COLO668 (cell line): Measurements from ENCODE around the gene CLRN2.
"Not testable (repeated sequence)": the region's sequence is repeated elsewhere in the genome, so short reads cannot be mapped to it uniquely, and the experiment has no call there.

Experiments
- DNase-seq: peaks from one replicate; lab custom pipeline; 2025; ENCODE audit not compliant: unreplicated experiment; lab: John Stamatoyannopoulos, UW

Gene CLRN2

GRCh38 chr4:17544205-17544604 is 29.2 kb downstream of the CLRN2 start:
- DNase-seq, result peak; percentile 79

GRCh38 chr4:17544831-17545234 is 29.9 kb downstream of the CLRN2 start:
- peak; percentile 72 for DNase-seq

- DNase-seq, result peak; percentile 20
Measured at GRCh38 chr4:17545374-17546140, 30.6 kb downstream of the CLRN2 start.

- no peak for DNase-seq
Measured at GRCh38 chr4:17546222-17546621, 31.3 kb downstream of the CLRN2 start.

- no peak for DNase-seq
Measured at GRCh38 chr4:17546678-17547077, 31.7 kb downstream of the CLRN2 start.

- no peak for DNase-seq
Measured at GRCh38 chr4:17550549-17550948, 35.6 kb downstream of the CLRN2 start.

GRCh38 chr4:17552427-17552826 is 37.5 kb downstream of the CLRN2 start:
- DNase-seq, result no peak

GRCh38 chr4:17554568-17554967 is 39.6 kb downstream of the CLRN2 start:
- DNase-seq, result no peak

GRCh38 chr4:17556498-17556897 is 41.5 kb downstream of the CLRN2 start:
- no peak for DNase-seq

GRCh38 chr4:17557880-17558279 is 42.9 kb downstream of the CLRN2 start:
- DNase-seq, result no peak

GRCh38 chr4:17558941-17559708 is 44.2 kb downstream of the CLRN2 start:
- DNase-seq, result no peak

GRCh38 chr4:17559709-17560048 is 44.7 kb downstream of the CLRN2 start:
- DNase-seq, result no peak

GRCh38 chr4:17560065-17560673 is 45.2 kb downstream of the CLRN2 start:
- no peak for DNase-seq

GRCh38 chr4:17561195-17561909 is 46.4 kb downstream of the CLRN2 start:
- DNase-seq, result no peak

- no peak for DNase-seq
Measured at GRCh38 chr4:17562157-17562556, 47.2 kb downstream of the CLRN2 start.

- DNase-seq, result no peak
Measured at GRCh38 chr4:17565846-17566245, 50.9 kb downstream of the CLRN2 start.

- no peak for DNase-seq
Measured at GRCh38 chr4:17567271-17567670, 52.3 kb downstream of the CLRN2 start.

GRCh38 chr4:17574206-17574605 is 59.2 kb downstream of the CLRN2 start:
- DNase-seq, result no peak

GRCh38 chr4:17575177-17575576 is 60.2 kb downstream of the CLRN2 start:
- not testable (repeated sequence) for DNase-seq
